WI38 (cell line): Measurements from ENCODE around the gene CDK11A.
A peak's percentile ranks its signal among the peaks of the same experiment; 100 is the strongest.

ENCODE experiments used
- H3K4me3 ChIP-seq: 2 replicates; pipeline ENCODE4 v1.5.1; 2011; ENCODE audit warnings: low read depth, mild to moderate bottlenecking, control low read depth, low read length
- TF ChIP-seq, protein P1 (sequence below): IDR thresholded peaks from 2 replicates; pipeline ENCODE4 v1.5.1; 2012; ENCODE audit warnings: low read depth, mild to moderate bottlenecking, control low read depth, low read length

The CDK11A gene

DNA sequence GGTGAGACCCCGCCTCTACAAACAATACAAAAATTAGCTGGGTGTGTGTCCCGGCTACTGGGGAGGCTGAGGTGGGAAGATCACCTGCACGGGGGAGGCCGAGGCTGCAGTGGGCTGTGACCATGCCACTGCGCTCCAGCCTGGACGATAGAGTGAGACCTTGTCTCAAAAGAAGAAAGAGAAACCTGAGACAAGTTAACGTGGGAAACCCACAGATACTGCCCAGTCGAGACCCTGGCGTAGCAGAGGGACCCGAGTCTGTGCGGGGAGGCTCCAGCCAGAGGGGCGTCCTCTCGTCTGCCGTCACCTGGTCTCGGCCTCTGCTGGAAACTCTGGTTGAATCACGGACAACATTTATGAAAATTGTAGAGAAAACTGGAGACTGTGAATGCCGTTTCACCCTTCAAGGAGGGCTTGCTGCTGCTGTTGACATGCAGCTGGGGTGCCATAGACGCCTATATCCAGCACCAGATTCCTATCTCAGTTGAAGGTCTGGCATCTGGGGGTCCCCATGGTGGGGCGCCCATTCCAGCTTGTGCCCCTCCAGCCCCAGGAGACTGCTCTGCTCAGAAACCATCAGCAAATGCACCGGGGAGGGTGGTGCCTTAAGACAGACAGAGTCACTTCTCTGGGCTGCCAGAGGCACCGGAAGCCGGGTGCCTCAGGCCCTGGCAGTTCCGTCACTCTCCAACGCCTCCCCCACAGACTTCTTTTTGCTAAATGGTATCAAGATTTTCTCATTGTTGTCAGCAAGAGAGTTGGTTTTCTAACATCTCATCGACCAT lies 51.8 kb downstream of the CDK11A start:
- TF ChIP-seq, protein P1, sequence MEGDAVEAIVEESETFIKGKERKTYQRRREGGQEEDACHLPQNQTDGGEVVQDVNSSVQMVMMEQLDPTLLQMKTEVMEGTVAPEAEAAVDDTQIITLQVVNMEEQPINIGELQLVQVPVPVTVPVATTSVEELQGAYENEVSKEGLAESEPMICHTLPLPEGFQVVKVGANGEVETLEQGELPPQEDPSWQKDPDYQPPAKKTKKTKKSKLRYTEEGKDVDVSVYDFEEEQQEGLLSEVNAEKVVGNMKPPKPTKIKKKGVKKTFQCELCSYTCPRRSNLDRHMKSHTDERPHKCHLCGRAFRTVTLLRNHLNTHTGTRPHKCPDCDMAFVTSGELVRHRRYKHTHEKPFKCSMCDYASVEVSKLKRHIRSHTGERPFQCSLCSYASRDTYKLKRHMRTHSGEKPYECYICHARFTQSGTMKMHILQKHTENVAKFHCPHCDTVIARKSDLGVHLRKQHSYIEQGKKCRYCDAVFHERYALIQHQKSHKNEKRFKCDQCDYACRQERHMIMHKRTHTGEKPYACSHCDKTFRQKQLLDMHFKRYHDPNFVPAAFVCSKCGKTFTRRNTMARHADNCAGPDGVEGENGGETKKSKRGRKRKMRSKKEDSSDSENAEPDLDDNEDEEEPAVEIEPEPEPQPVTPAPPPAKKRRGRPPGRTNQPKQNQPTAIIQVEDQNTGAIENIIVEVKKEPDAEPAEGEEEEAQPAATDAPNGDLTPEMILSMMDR = no peak
- H3K4me3 ChIP-seq = no peak overlapping the region

DNA sequence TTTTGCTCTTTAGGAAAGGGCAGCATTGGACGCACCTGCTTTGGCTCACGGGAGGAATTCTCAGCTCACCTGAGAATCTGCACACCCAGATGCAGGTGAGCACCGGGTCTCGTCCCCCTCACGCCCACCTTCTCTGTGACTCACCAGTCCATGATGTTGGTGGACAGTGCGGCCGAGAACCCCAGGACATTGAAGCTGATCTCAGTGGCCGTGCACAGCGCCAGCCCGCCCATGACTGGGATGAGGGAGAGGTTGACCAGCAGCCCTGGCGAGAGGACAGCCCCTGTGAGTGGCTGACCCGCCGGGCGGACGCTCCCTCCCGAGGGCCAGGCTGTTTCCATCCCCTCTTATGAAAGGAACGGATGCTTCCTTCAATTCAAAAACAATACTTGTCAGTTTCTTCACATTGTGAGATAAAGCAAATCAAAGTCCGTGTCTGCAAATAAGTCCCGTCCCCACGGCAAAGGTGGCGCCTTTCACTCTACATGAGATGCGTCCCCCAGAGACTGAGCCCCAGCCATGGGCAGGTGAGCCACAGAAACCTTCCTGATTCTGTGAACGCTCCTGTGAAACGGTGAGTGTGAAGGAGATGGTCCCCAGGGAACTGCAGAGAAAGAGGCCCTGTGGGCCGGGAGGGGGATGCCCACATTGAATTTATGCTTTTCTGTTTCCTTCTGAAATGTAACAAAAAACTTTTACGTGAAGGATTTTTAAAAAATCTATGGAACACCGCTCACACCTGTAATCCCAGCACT lies 52.6 kb downstream of the CDK11A start:
- H3K4me3 ChIP-seq = no peak overlapping the region
- TF ChIP-seq, protein P1 = no peak

DNA sequence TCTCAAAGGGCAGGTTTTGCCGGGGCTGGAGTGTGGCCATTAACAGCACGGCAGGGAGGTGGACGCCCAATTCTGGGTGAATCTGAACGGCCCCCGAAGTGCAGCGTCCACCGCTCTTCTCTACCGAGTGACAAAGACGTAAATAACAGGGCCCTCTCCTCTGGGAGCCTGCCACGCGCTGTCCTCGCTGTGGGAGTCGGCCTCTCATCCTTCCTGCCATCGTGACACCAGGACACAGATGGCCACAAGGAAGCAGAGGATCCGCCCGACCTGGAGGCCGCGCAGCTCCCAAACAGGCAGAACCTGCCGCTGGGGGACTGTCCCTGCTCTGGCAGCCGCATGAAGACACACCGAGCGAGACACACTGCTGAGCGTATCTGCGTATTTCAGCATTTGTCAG lies 53.3 kb downstream of the CDK11A start:
- TF ChIP-seq, protein P1 = no peak

DNA sequence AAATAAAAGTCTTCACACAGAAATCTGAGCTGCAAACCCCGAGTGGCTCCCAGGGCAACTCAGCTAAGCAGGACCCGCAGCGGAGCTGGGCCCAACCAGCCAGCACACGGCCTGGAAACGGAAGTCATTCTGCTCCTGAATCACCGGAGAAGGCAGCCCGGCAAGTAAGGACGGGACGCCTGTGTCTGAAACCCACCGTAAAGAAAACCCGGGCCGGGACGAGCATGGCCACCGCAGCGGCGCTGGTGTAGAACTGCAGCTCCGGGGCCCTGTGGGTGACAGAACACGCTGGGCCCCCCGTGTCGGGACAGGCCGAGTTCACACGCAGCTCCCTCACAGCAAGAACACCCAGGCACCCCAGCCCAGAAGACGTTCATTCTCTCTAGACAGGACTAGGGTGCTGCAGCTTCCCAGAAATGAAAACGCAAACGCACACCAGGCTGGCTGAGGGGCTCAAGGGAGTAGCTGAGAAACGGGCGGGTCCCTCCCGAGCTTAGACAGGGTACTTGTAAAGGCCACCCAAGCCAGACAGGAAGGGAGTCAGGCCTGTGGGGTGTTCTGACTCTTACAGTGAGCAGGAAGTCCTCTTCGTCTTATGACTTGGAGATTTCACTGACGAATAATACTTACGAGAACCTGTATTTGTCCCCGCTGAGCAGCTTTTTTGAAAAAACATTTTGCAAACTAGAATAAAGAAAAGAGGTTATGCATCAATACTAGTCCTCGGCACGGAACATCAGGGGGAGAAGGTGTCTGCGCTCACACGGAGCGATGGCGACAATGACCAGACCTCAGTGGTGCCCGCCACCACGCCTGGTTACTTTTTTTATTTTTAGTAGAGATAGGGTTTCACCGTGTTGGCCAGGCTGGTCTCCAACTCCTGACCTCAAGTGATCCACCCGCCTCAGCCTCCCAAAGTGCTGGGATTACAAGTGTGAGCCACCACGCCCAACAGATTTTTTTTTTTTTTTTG lies 54.4 kb downstream of the CDK11A start:
- H3K4me3 ChIP-seq = no peak overlapping the region
- TF ChIP-seq, protein P1 = no peak

More for the DNA sequence above, 53.3 kb downstream of the CDK11A start:
- H3K4me3 ChIP-seq = no peak overlapping the region

DNA sequence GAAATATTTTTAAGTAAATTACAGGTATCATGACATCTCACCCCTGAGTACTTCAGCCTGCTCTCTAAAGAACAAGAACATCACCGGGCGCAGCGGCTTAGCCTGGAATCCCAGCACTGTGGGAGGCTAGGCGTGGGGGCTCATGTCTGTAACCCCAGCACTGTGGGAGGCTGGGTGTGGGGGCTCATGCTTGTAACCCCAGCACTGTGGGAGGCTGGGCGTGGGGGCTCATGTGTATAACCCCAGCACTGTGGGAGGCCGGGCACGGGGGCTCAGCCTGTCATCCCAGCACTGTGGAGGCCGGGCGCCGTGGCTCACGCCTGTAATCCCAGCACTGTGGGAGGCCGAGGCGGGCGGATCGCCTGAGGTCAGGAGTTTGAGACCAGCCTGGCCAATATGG lies 57.6 kb downstream of the CDK11A start:
- TF ChIP-seq, protein P1 = no peak
- no peak overlapping the region for H3K4me3 ChIP-seq

DNA sequence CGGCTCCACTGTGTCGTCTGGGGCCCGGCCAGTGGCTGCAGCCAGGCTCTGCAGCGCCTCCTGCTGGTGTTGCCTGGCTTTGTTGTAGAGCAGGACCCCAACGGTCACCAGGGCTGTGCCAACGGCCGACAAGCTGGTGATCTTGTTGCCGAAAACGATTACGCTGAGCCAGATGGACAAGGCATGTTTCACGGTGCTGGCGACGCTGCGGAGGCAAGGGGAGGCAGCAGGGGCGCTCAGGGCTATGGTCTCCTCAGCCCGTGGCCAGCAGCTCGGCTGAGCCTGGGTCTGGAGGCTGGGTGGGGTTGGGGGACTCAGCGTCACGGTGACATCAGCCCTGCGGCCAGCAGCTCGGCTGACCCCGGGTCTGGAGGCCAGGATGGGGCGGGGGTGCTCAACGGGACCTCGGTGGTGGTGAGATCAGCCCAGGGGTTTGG lies 58.3 kb downstream of the CDK11A start:
- TF ChIP-seq, protein P1 = peak; percentile 51; the same call in 1 of the 2 replicates
- no peak overlapping the region for H3K4me3 ChIP-seq
